HepG2 (cell line): ENCODE results near the gene SGPP2. TPM values are rescaled to one million over a fixed set of nuclear protein-coding genes. Genes with fewer than 3 reads are reported as not detected.

Source experiments
- ATAC-seq: fragments of 200-7000 bp; cut with Tn5 transposase; 3 replicates; pipeline ENCODE4 v1.9.1; 2020; ENCODE audit warnings: mild to moderate bottlenecking, moderate library complexity
- BruUV-seq: library from RNA; stranded (reverse); fragments of 400-500 nt; replicated peaks from 2 replicates; lab custom pipeline; 2021; lab: Mats Ljungman, UMichigan
- CTCF ChIA-PET: fragments of 300-600 bp; formaldehyde crosslinking; extraction: SDS; loops from one replicate; lab custom pipeline; 2021; ENCODE audit warnings: low total read pairs, inconsistent platforms, low intra/inter-chr PET ratio; lab: Yijun Ruan, JAX
- POLR2A ChIA-PET: fragments of 350-600 bp; sonication (Branson Sonifier 250); formaldehyde crosslinking; loops from one replicate; lab custom pipeline; 2020; ENCODE audit warnings: antibody characterized with exemption, inconsistent platforms; lab: Yijun Ruan, JAX
- DNase-seq: peaks from one replicate; pipeline ENCODE4 v3.0.0-alpha.2; 2015; ENCODE audit warnings: low spot score
- FAIRE-seq: peaks from 3 replicates; lab custom pipeline; 2011; peaks lifted over from hg19 to GRCh38; lab: Jason Lieb, UNC
- H2AFZ ChIP-seq: one replicate; pipeline ENCODE4 v1.6.1; 2011; ENCODE audit warnings: low read length, inconsistent platforms
- H3K27ac ChIP-seq: fragments of 300-600 bp; 3 replicates; pipeline ENCODE4 v1.8.0; 2011; ENCODE audit warnings: mixed run types, mild to moderate bottlenecking, mixed read lengths, low read length, inconsistent platforms; ENCODE audit not compliant: insufficient read depth; ENCODE audit errors: extremely low read length
- H3K27me3 ChIP-seq, 2 experiments: fragments of 200-600 bp in 1 of 2; 2 replicates in 1 of 2; 3 replicates in 1 of 2; pipeline versions ENCODE4 v1.6.0 to v1.8.0; 2011; ENCODE audit warnings: low read length in 2 of 2, mild to moderate bottlenecking in 2 of 2, moderate library complexity in 2 of 2, inconsistent platforms in 1 of 2; ENCODE audit not compliant: insufficient read depth in 2 of 2, control insufficient read depth in 1 of 2
- H3K36me3 ChIP-seq, 2 experiments: fragments of 200-600 bp in 1 of 2; replicated peaks in 1 of 2; 2 replicates in 1 of 2; 3 replicates in 1 of 2; pipeline versions ENCODE4 v1.5.1 to v1.8.0; 2011; ENCODE audit warnings: low read length in 2 of 2, inconsistent platforms in 1 of 2; ENCODE audit not compliant: insufficient read depth in 2 of 2, control insufficient read depth in 1 of 2
- H3K4me1 ChIP-seq: 2 replicates; pipeline ENCODE4 v1.5.1; 2012; ENCODE audit warnings: low read length, inconsistent platforms; ENCODE audit not compliant: insufficient read depth
- H3K4me2 ChIP-seq: 2 replicates; pipeline ENCODE4 v1.6.0; 2011; ENCODE audit warnings: low read depth, low read length, inconsistent platforms
- H3K4me3 ChIP-seq, 3 experiments: fragments of 200-600 bp in 1 of 3; sonication (generic), shearing (Covaris generic) in 1 of 3; replicated peaks in 1 of 3; 2 replicates each; pipeline ENCODE4 v1.5.1; 2011 to 2016; ENCODE audit warnings: low read length in 3 of 3, inconsistent platforms in 2 of 3, low read depth in 2 of 3, mild to moderate bottlenecking in 2 of 3, control low read depth in 1 of 3, mixed read lengths in 1 of 3; ENCODE audit not compliant: insufficient read depth in 1 of 3
- H3K79me2 ChIP-seq: one replicate; pipeline ENCODE4 v1.6.1; 2011; ENCODE audit warnings: low read length, inconsistent platforms; ENCODE audit not compliant: insufficient read depth
- H3K9ac ChIP-seq: 2 replicates; pipeline ENCODE4 v1.6.0; 2011; ENCODE audit warnings: mild to moderate bottlenecking, low read depth, low read length, inconsistent platforms; ENCODE audit not compliant: insufficient read depth
- H3K9me3 ChIP-seq: 2 replicates; pipeline ENCODE4 v1.5.1; 2012; ENCODE audit warnings: mild to moderate bottlenecking, low read length
- H4K20me1 ChIP-seq: 2 replicates; pipeline ENCODE4 v1.6.0; 2011; ENCODE audit warnings: inconsistent platforms, mild to moderate bottlenecking, low read length, moderate library complexity; ENCODE audit not compliant: insufficient read depth
- CTCF ChIP-seq: sonication (generic); formaldehyde crosslinking; IDR thresholded peaks from 2 replicates; pipeline ENCODE4 v1.5.0; 2020; ENCODE audit warnings: mild to moderate bottlenecking, missing genetic modification reagents, moderate library complexity
- MATR3 ChIP-seq: sonication (generic); formaldehyde crosslinking; IDR thresholded peaks from 2 replicates; pipeline ENCODE4 v1.4.0; 2020; ENCODE audit warnings: missing genetic modification reagents
- NFATC3 ChIP-seq: sonication (generic); formaldehyde crosslinking; IDR thresholded peaks from 2 replicates; pipeline ENCODE4 v1.5.1; 2020; ENCODE audit warnings: mild to moderate bottlenecking, missing genetic modification reagents
- SCMH1 ChIP-seq: sonication (generic); formaldehyde crosslinking; IDR thresholded peaks from 2 replicates; pipeline ENCODE4 v1.9.0; 2021; ENCODE audit warnings: missing genetic modification reagents, mild to moderate bottlenecking, borderline replicate concordance
- STAG1 ChIP-seq: sonication (generic); formaldehyde crosslinking; IDR thresholded peaks from 2 replicates; pipeline ENCODE4 v1.4.0; 2020; ENCODE audit warnings: missing genetic modification reagents
- TP53 ChIP-seq: sonication (generic); formaldehyde crosslinking; conservative IDR thresholded peaks from 2 replicates; pipeline ENCODE4 v1.4.0; 2020; ENCODE audit warnings: missing genetic modification reagents
- XRCC5 ChIP-seq: fragments of 200-400 bp; formaldehyde crosslinking; optimal IDR thresholded peaks from 2 replicates; pipeline ENCODE3; 2017; ENCODE audit warnings: mild to moderate bottlenecking, low read length
- ZC3H13 ChIP-seq: sonication (generic); formaldehyde crosslinking; IDR thresholded peaks from 2 replicates; pipeline ENCODE4 v1.8.1; 2023; ENCODE audit warnings: mild to moderate bottlenecking, missing genetic modification reagents, moderate library complexity
- ZFP62 ChIP-seq: sonication (generic); formaldehyde crosslinking; IDR thresholded peaks from 2 replicates; pipeline ENCODE4 v1.4.0; 2020; ENCODE audit warnings: missing genetic modification reagents
- ZKSCAN5 ChIP-seq: sonication (generic); formaldehyde crosslinking; IDR thresholded peaks from 2 replicates; pipeline ENCODE4 v1.5.1; 2020; ENCODE audit warnings: mild to moderate bottlenecking, missing genetic modification reagents
- ZNF263 ChIP-seq: sonication (generic); formaldehyde crosslinking; IDR thresholded peaks from 2 replicates; pipeline ENCODE4 v1.4.0; 2020; ENCODE audit warnings: missing genetic modification reagents
- ZNF264 ChIP-seq: sonication (generic); formaldehyde crosslinking; IDR thresholded peaks from 2 replicates; pipeline ENCODE4 v1.4.0; 2020; ENCODE audit warnings: missing genetic modification reagents
- WGBS: methylation state at CpG from one replicate; pipeline ENCODE4 v1.1.6; 2017; ENCODE audit warnings: low lambda C conversion rate; 5-methylcytosine and 5-hydroxymethylcytosine counted together
- in situ Hi-C: cut with HindIII; loops from 2 replicates; pipeline ENCODE4 v1.10.0; 2017; ENCODE audit warnings: low pct_unique_long_range_greater_than_20kb; ENCODE audit not compliant: extremely low pct_ligation_motif_present
- intact Hi-C: fragments of 100-400 bp; cut with micrococcal nuclease; formaldehyde crosslinking; loops from one replicate; pipeline ENCODE4 v1.10.0; 2022; ENCODE audit not compliant: unreplicated experiment
- polyA plus RNA-seq, 8 experiments: library from polyadenylated mRNA; depleted of rRNA in 3 of 8; stranded (reverse) in 7 of 8; unstranded in 1 of 8; fragments of >200 nt; fragmentation: Illumina TruSeq in 4 of 8; extraction: Trizol in 4 of 8; gene quantifications; 2 replicates each; pipeline versions ENCODE4 v1.2.1 to v1.2.3, GENCODE V29; 2011 to 2016; ENCODE audit warnings: low read depth in 4 of 8, missing spikeins in 1 of 8, mixed read lengths in 1 of 8; ENCODE audit not compliant: insufficient read depth in 1 of 8
- total RNA-seq, 5 experiments: library from RNA; depleted of rRNA; stranded (reverse); fragments of >200 nt; fragmentation: Illumina TruSeq; extraction: Trizol; gene quantifications; 2 replicates each; pipeline ENCODE4 v1.2.3, GENCODE V29; 2016; ENCODE audit warnings: low read depth in 1 of 5
- TF ChIP-seq, protein P1 (sequence below): sonication (generic); formaldehyde crosslinking; IDR thresholded peaks from 2 replicates; pipeline ENCODE4 v1.9.0; 2021; ENCODE audit warnings: missing genetic modification reagents, mild to moderate bottlenecking, borderline replicate concordance

SGPP2 gene
- total and polyA plus RNA-seq, 2 of the 13 experiments (the other 11 are each of a cell fraction or from before 2014, with no cell fraction given), result not detected

- FAIRE-seq, result no peak
- Histone ChIP-seq H3K4me2 (no peak overlapping the region), H3K4me3 (no peak overlapping the region), H3K36me3 (no peaks in the 10 kb centered on the region), H3K27me3 (peaks cover 0 to 11% of the 10 kb centered on the region in 2 experiments; a peak in 2 of 5 replicates), H3K9ac (no peak overlapping the region), H3K4me1 (no peaks in the 10 kb centered on the region), H3K27ac (no peak overlapping the region), H2AFZ (no peak overlapping the region), H4K20me1 (no peaks in the 10 kb centered on the region), H3K9me3 (no peaks in the 10 kb centered on the region), H3K79me2 (no peaks in the 10 kb centered on the region)
- ATAC-seq, result no peak
- intact Hi-C loops (no loop called here), in situ Hi-C loops (no loop called here)
- ChIA-PET CTCF (no interaction called here), POLR2A (no interaction called here)
- no peak for DNase-seq
- TF ChIP-seq NFATC3 (CRISPR knock-in tag) (no peak), TP53 (CRISPR knock-in tag) (no peak), ZC3H13 (no peak), XRCC5 (no peak)
- TF ChIP-seq, protein P1, sequence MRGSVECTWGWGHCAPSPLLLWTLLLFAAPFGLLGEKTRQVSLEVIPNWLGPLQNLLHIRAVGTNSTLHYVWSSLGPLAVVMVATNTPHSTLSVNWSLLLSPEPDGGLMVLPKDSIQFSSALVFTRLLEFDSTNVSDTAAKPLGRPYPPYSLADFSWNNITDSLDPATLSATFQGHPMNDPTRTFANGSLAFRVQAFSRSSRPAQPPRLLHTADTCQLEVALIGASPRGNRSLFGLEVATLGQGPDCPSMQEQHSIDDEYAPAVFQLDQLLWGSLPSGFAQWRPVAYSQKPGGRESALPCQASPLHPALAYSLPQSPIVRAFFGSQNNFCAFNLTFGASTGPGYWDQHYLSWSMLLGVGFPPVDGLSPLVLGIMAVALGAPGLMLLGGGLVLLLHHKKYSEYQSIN (CRISPR knock-in tag), result no peak
- BruUV-seq, result no TSS peak
Measured at GRCh38 chr2:222481941-222482340, 57.6 kb downstream of the SGPP2 start.

GRCh38 chr2:222483513-222484039 lies 59.2 kb downstream of the SGPP2 start:
- no peak overlapping the region for H3K4me2 ChIP-seq
- ATAC-seq, result no peak
- no peaks in the 10 kb centered on the region for H3K9me3 ChIP-seq
- DNase-seq, result no peak
- peaks cover 0 to 11% of the 10 kb centered on the region in 2 experiments; a peak in 2 of 5 replicates for H3K27me3 ChIP-seq
- ChIA-PET CTCF (no interaction called here), POLR2A (no interaction called here)
- TF ChIP-seq STAG1 (CRISPR knock-in tag) (peak; percentile 19; the same call in 1 of the 2 replicates), MATR3 (no peak), SCMH1 (CRISPR knock-in tag) (no peak), ZNF264 (CRISPR knock-in tag) (no peak), ZNF263 (no peak), CTCF (CRISPR knock-in tag) (peak; percentile 23; the same call in 1 of the 2 replicates), ZFP62 (CRISPR knock-in tag) (no peak), ZKSCAN5 (CRISPR knock-in tag) (no peak)
- H3K27ac ChIP-seq, result no peak overlapping the region
- no peaks in the 10 kb centered on the region for H3K36me3 ChIP-seq
- H3K4me3 ChIP-seq, result no peak overlapping the region
- no TSS peak for BruUV-seq
- intact Hi-C loops, result no loop called here
- under 1% methylated on average over 3 of the region's 3 CpGs for WGBS
- H3K4me1 ChIP-seq, result no peaks in the 10 kb centered on the region
- in situ Hi-C loops, result no loop called here
- no peaks in the 10 kb centered on the region for H4K20me1 ChIP-seq
- H3K79me2 ChIP-seq, result no peaks in the 10 kb centered on the region
- no peak overlapping the region for H3K9ac ChIP-seq
- FAIRE-seq, result no peak
- no peak overlapping the region for H2AFZ ChIP-seq
